Renal cortex interstitium (tissue), 11 donors: ENCODE data around the gene SCAF11. TPM values are rescaled to one million over a fixed set of nuclear protein-coding genes. Genes with fewer than 3 reads are reported as not detected.

Source experiments
- DNase-seq, 11 donors: peaks; one replicate each; pipeline ENCODE4 v3.0.0-alpha.2; 2013; ENCODE audit warnings: low read depth in 9 of 11, low spot score in 4 of 11; ENCODE audit errors: extremely low read depth in 1 of 11
- polyA plus RNA-seq, 3 donors: library from polyadenylated mRNA; unstranded; fragments of 120-200 nt; gene quantifications; one replicate each; pipeline ENCODE4 v1.2.1, GENCODE V29; 2013; ENCODE audit not compliant: insufficient read length in 3 of 3

Gene SCAF11
- polyA plus RNA-seq, 3 donors: 106 to 131 (median 125) TPM

DNA sequence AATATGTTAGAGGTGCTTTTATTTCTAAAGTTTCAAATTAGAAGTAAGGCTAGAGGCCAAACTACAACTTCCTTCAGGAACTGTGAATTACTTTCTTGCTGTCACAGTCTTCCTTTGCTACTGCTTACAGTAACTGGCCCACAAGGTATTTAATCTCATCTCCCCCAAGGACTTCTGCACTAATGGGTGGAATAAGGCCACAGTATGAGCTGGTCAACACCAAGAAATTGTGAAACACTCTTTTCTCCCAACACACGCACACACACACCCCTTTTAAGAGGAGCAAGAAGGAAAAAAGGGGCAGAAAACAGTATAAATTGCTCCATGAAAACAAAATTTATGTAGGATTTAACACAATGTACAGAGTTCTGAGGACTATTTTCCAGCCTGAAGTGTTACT, 45.6 kb downstream of the SCAF11 start:
- no peak for DNase-seq

- no peak for DNase-seq
These were observed 50.6 kb downstream of the SCAF11 start for GRCh38 chr12:45939759-45940158.

GRCh38 chr12:45938566-45938965, 51.8 kb downstream of the SCAF11 start:
- DNase-seq: no peak

DNA sequence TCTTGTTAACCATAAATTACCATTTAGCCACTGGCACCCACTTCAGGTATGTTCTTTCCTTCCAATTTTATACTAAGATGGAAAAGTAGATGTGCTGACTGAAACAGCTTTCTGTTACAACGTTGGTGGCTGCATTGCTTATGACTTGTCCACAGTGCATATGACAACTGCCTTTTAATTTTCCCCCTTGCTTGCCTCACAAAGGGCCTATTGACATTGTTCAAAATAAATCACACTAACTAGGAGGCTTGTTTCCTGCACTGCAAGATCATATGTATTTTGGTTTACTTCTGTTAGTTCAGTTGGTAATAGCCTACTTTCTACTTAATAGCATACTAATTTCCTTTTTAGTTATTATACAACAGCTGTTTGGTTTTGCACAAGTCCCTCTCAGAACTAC, 55.4 kb downstream of the SCAF11 start:
- DNase-seq: no peak

GRCh38 chr12:45933504-45933903, 56.9 kb downstream of the SCAF11 start:
- DNase-seq: no peak

DNA sequence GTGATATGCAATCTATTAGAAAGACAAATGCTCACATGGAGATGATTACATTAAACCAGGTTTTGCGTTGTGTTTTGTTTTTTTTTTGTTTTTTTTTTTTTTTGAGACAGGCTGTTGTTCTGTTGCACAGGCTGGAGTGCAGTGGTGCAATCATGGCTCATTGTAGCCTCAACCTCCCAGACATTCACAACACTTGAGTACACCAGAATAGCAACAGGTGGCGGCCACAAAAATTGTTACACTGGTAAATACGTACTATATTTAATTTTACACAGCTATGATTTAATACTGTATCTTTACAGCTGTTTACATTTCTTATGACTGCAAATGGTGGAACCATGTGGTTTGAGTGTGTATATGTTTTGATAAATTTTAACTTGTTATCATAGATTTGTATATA, 60.0 kb downstream of the SCAF11 start:
- no peak for DNase-seq

- DNase-seq: no peak
These were observed 62.1 kb downstream of the SCAF11 start for GRCh38 chr12:45928309-45928708.

- no peak for DNase-seq
These were observed 71.6 kb downstream of the SCAF11 start for GRCh38 chr12:45918818-45919217.

- no peak for DNase-seq
These were observed 75.0 kb downstream of the SCAF11 start for GRCh38 chr12:45915405-45915804.

- no peak for DNase-seq
These were observed 76.3 kb downstream of the SCAF11 start for GRCh38 chr12:45914090-45914489.

DNA sequence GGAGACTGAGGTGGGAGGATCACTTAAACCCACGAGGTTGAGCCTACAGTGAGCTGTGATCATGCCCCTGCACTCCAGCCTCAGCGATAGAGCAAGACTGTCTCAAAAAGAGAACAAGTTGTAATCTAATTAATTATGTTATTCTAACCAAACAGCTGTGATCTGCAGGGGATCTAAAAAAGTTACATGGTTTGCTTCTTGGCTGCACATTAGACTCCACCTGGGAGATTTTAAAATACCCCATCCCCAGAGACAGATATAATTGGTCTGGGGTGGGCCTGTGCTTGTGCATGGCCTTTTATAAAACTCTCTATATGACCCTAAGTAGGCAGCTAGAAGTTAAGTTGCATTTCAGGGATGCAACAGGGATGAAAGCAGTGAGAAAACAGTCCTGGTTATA, 76.7 kb downstream of the SCAF11 start:
- DNase-seq: no peak

DNA sequence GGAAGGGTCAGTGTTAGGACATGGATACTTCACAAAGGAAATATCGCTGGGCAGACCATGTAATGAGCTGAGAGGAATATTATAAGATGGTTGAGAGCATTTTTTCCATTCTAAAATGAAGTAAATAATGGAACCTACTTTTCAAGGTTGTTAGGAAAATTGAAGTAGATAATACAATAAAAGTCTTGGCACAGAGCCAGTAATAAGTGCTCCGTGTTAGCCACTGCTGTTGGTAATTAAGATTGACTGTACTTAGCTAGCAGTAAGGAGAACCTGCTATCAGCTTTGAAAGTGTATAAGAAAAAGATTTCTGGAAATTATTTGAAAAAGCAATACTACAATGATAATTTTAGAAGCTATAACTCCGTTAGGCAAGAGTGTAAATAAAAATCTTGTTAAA, 77.6 kb downstream of the SCAF11 start:
- DNase-seq: no peak

DNA sequence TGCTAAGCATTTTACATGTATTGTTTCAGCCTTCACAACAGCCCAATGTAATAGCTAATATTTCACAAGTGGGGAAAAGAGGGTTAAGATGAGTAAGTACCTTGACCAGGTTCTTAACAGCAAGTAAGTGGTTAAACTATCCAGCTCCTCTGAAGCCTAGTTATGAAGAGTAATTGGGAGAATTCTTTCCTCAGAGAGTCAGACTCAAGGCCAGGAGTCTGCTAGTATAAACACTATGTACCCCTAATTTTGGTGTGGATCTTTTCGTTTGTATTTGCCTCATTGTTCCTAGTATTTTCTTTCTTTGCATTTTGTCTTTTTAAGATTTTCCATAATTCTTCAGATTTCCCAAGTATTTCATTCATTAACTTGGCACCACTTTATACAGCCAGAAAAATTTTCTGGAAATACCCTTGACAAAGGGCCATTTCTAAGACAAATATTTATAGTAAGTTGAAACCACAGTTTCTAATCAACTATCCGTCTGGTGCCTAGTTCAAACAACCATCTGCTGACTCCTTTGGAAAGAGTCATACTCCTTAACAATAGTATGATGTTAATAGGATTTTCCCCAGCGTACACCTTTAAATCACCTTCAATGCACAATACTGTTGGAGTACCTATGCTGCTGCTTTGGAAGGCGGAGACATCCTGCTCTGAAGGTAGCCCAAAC, 81.2 kb downstream of the SCAF11 start:
- DNase-seq: no peak

GRCh38 chr12:45907955-45908354, 82.4 kb downstream of the SCAF11 start:
- no peak for DNase-seq

- no peak for DNase-seq
These were observed 92.3 kb downstream of the SCAF11 start for GRCh38 chr12:45898094-45898493.

DNA sequence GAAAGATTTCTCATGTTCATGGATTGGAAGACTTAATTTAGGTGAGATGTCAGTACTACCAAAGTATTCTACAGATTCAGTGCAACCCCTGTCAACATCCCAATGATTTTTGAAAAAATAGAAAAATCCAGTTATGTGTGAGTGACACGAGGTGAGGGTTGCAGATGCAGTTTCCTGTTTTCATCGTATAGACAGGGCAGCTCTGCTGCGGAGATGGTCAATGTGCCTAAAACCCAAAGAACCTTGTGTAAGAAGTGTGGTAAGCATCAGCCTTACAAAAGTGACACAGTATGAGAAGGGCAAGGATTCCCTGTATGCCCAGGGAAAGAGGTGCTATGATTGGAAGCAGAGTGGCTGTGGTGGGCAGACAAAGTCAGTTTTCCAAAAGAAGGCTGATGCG, 94.4 kb downstream of the SCAF11 start:
- DNase-seq: no peak

DNA sequence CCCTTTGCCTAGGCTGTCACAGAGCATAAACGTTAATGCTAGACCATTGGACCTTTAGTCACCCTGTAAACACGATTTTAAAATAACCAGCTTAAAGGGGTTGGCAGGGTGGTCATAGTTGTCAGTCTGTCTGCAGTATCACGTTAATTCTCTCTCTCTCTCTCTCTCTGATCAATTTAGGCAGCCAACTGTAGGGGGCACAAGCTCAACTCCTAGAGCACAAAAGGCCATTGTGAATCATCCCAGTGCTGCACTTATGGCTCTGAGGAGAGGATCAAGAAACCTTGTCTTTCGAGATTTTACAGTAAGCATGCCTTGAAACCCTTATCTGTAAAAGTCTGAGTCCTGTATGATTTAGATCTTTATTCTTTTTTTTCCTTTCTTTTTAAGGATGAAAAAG, 97.1 kb downstream of the SCAF11 start:
- DNase-seq: no peak

DNA sequence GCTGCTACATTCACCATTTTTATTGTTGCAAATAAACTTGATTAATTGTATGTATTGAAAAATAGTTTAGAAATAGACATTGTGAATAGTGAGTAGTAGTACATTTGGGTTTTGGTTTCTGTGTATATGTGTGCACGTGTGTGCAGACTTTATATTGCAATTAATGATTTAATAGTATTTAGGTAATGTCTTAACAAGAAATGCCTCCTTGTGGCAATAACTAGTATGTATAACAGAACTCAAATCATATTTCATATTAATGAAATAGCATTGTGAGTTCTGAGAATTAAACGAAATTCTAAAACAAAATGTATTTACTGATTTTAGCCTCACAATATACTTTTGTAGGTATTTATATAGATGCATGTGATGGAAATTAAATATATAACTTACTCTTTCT, 100.1 kb downstream of the SCAF11 start:
- no peak for DNase-seq

DNA sequence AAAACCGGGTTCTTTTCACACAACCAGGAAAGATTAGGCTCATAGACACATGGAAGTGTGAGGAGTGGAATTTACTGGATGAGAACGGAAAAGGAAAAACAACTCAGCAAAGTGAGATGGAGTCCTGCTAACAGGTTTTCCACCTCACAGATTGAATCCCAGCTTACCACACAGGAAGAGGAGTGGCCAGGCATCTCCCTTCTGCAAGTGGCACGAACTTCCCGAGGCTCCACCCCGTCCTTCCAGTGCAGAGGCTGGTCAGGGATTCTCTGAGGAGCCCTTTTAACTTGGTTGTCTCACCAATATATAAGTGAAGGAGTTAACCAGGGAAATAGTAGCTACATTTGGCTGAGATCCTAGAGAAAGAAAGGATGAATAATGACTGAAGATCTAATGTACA, 102.8 kb downstream of the SCAF11 start:
- DNase-seq: no peak

- no peak for DNase-seq
These were observed 103.7 kb downstream of the SCAF11 start for GRCh38 chr12:45886685-45887084.

- DNase-seq: no peak
These were observed 107.2 kb downstream of the SCAF11 start for GRCh38 chr12:45883187-45883586.

- DNase-seq: no peak
These were observed 109.8 kb downstream of the SCAF11 start for GRCh38 chr12:45880533-45880932.
